Neural cell (in vitro differentiated cells): ENCODE measurements around the gene ZC3H15. TPM values are rescaled to one million over a fixed set of nuclear protein-coding genes. Genes with fewer than 3 reads are reported as not detected.

Experiments
- H2AFZ ChIP-seq: fragments of 200-600, 300-800 bp; sonication (generic), shearing (Covaris generic); 2 replicates; pipeline ENCODE4 v1.6.0; 2014; ENCODE audit warnings: low read depth, mild to moderate bottlenecking, antibody characterized with exemption, low read length, moderate library complexity
- H3F3A ChIP-seq: fragments of 200-600 bp; shearing (Covaris generic); 2 replicates; pipeline ENCODE4 v1.6.1; 2016; ENCODE audit warnings: mild to moderate bottlenecking, moderate library complexity, mixed read lengths, antibody characterized with exemption, low read length; ENCODE audit not compliant: insufficient read depth, poor library complexity, severe bottlenecking
- H3K27ac ChIP-seq: fragments of 200-600, 300-800 bp; sonication (generic), shearing (Covaris generic); 2 replicates; pipeline ENCODE4 v1.5.1; 2014; ENCODE audit warnings: mild to moderate bottlenecking, low read length, moderate library complexity
- H3K27me3 ChIP-seq: fragments of 300-800, 200-600 bp; sonication (generic), shearing (Covaris generic); 2 replicates; pipeline ENCODE4 v1.6.0; 2014; ENCODE audit warnings: mild to moderate bottlenecking, low read depth, low read length, moderate library complexity; ENCODE audit not compliant: insufficient read depth
- H3K36me3 ChIP-seq: fragments of 300-800, 200-600 bp; sonication (generic), shearing (Covaris generic); 2 replicates; pipeline ENCODE4 v1.5.1; 2014; ENCODE audit warnings: mild to moderate bottlenecking, antibody characterized with exemption, low read length, moderate library complexity; ENCODE audit not compliant: insufficient read depth
- H3K4me2 ChIP-seq: fragments of 300-800, 200-600 bp; sonication (generic), shearing (Covaris generic); 2 replicates; pipeline ENCODE4 v1.6.0; 2014; ENCODE audit warnings: mild to moderate bottlenecking, low read length
- H3K4me3 ChIP-seq: fragments of 300-800, 200-600 bp; sonication (generic), shearing (Covaris generic); 2 replicates; pipeline ENCODE4 v1.5.1; 2014; ENCODE audit warnings: mild to moderate bottlenecking, low read length, moderate library complexity
- H3K79me2 ChIP-seq: fragments of 200-600 bp; shearing (Covaris generic); replicated peaks from 2 replicates; pipeline ENCODE4 v1.6.0; 2014; ENCODE audit warnings: mild to moderate bottlenecking, low read length, moderate library complexity; ENCODE audit not compliant: insufficient read depth
- H3K9ac ChIP-seq: fragments of 300-800, 200-600 bp; sonication (generic), shearing (Covaris generic); 2 replicates; pipeline ENCODE4 v1.6.1; 2016; ENCODE audit warnings: mild to moderate bottlenecking, low read length, mixed read lengths
- H3K9me2 ChIP-seq: fragments of 200-600 bp; shearing (Covaris generic); 2 replicates; pipeline ENCODE4 v1.6.1; 2016; ENCODE audit warnings: mild to moderate bottlenecking, low read length, mixed read lengths; ENCODE audit not compliant: insufficient read depth
- H3K9me3 ChIP-seq: fragments of 200-600, 300-800 bp; sonication (generic), shearing (Covaris generic); 2 replicates; pipeline ENCODE4 v1.6.1; 2016; ENCODE audit warnings: mild to moderate bottlenecking, mixed run types, low read length, moderate library complexity, mixed read lengths
- H4K20me1 ChIP-seq: fragments of 200-600 bp; shearing (Covaris generic); 2 replicates; pipeline ENCODE4 v1.6.1; 2016; ENCODE audit warnings: mild to moderate bottlenecking, mixed run types; ENCODE audit not compliant: insufficient read depth
- CTCF ChIP-seq: fragments of 450-650 bp; IDR thresholded peaks from 2 replicates; pipeline ENCODE4 v1.5.1; 2014; ENCODE audit warnings: antibody characterized with exemption, mild to moderate bottlenecking, moderate library complexity; ENCODE audit not compliant: poor library complexity, severe bottlenecking
- EP300 ChIP-seq: fragments of 450-650 bp; conservative IDR thresholded peaks from 2 replicates; pipeline ENCODE4 v1.6.1; 2014; ENCODE audit warnings: antibody characterized with exemption, mild to moderate bottlenecking, moderate library complexity; ENCODE audit not compliant: poor library complexity, severe bottlenecking
- EZH2 ChIP-seq: fragments of 200-600, 300-800 bp; shearing (Covaris generic), sonication (generic); IDR thresholded peaks from 2 replicates; pipeline ENCODE4 v1.6.1; 2014; ENCODE audit warnings: antibody characterized with exemption, low read length, borderline replicate concordance, mild to moderate bottlenecking; ENCODE audit not compliant: insufficient read depth, poor library complexity, severe bottlenecking
- MXI1 ChIP-seq: fragments of 450-650 bp; conservative IDR thresholded peaks from 2 replicates; pipeline ENCODE4 v1.6.1; 2014; ENCODE audit warnings: antibody characterized with exemption, mild to moderate bottlenecking; ENCODE audit not compliant: poor library complexity, severe bottlenecking
- POLR2AphosphoS5 ChIP-seq: IDR thresholded peaks from 2 replicates; pipeline ENCODE4 v1.6.1; 2012
- RAD21 ChIP-seq: fragments of 450-650 bp; conservative IDR thresholded peaks from 2 replicates; pipeline ENCODE4 v1.6.1; 2014; ENCODE audit warnings: antibody characterized with exemption, mild to moderate bottlenecking, moderate library complexity
- REST ChIP-seq: IDR thresholded peaks from 2 replicates; pipeline ENCODE4 v1.6.1; 2012; ENCODE audit warnings: borderline replicate concordance
- SMC3 ChIP-seq: fragments of 450-650 bp; conservative IDR thresholded peaks from 2 replicates; pipeline ENCODE4 v1.6.1; 2014; ENCODE audit warnings: antibody characterized with exemption, mild to moderate bottlenecking, moderate library complexity; ENCODE audit not compliant: poor library complexity
- TAF1 ChIP-seq: IDR thresholded peaks from 2 replicates; pipeline ENCODE4 v1.6.1; 2012; ENCODE audit warnings: low read depth
- polyA plus RNA-seq: library from polyadenylated mRNA; depleted of rRNA; stranded (reverse); fragments of >200 nt; gene quantifications from 2 replicates; pipeline ENCODE4 v1.2.3, GENCODE V29; 2014

Gene ZC3H15
- polyA plus RNA-seq, 1 donor from 2014 or later = 149 TPM

GRCh38 chr2:186443851-186444250 lies 42.2 kb upstream of the ZC3H15 start:
- Histone ChIP-seq H2AFZ (no peak overlapping the region), H3F3A (no peaks in the 10 kb centered on the region), H3K27ac (no peak overlapping the region), H3K9me2 (no peaks in the 10 kb centered on the region), H3K79me2 (peaks cover 3% of the 10 kb centered on the region), H3K27me3 (no peaks in the 10 kb centered on the region), H3K4me3 (no peak overlapping the region), H3K9me3 (no peaks in the 10 kb centered on the region), H3K4me2 (no peak overlapping the region), H4K20me1 (no peaks in the 10 kb centered on the region), H3K9ac (no peak overlapping the region), H3K36me3 (no peaks in the 10 kb centered on the region)
- TF ChIP-seq EZH2 (no peak), POLR2AphosphoS5 (no peak), CTCF (no peak), RAD21 (no peak), MXI1 (no peak), SMC3 (no peak), TAF1 (no peak), REST (no peak), EP300 (no peak)

- Histone ChIP-seq H3K27me3 (no peaks in the 10 kb centered on the region), H3F3A (no peaks in the 10 kb centered on the region), H3K4me3 (no peak overlapping the region), H3K36me3 (no peaks in the 10 kb centered on the region), H3K27ac (no peak overlapping the region), H3K4me2 (no peak overlapping the region), H3K79me2 (peaks cover 3% of the 10 kb centered on the region), H3K9ac (no peak overlapping the region), H2AFZ (no peak overlapping the region), H3K9me2 (no peaks in the 10 kb centered on the region), H3K9me3 (no peaks in the 10 kb centered on the region), H4K20me1 (no peaks in the 10 kb centered on the region)
- TF ChIP-seq SMC3 = no peak
- no peak for TF ChIP-seq RAD21
- no peak for TF ChIP-seq EP300
- no peak for TF ChIP-seq MXI1
- TF ChIP-seq CTCF = no peak
- TF ChIP-seq POLR2AphosphoS5 = no peak
- no peak for TF ChIP-seq EZH2
- TF ChIP-seq TAF1 = no peak
- TF ChIP-seq REST = no peak
These were observed 40.6 kb upstream of the ZC3H15 start for GRCh38 chr2:186445506-186445905.
